Measurements from ENCODE around the gene FAM83E. TPM values are rescaled to one million over a fixed set of nuclear protein-coding genes. Genes with fewer than 3 reads are reported as not detected.

The FAM83E gene
- total RNA-seq, 2 donors from 2014 or later: 0.32 TPM; not detected in 1

Other genes with a start within 250 kb of the FAM83E start
- 100 to 1,000 TPM in 1 of 2 donors, 10 to 100 TPM in 1; 81.4 to 103 TPM for gene KDELR1, start 223.5 kb downstream of the FAM83E start, total RNA-seq
- under 1 TPM; 0.39 to 0.47 TPM for gene GRIN2D, start 221.4 kb downstream of the FAM83E start, total RNA-seq
- gene GRWD1, start 169.1 kb downstream of the FAM83E start, total RNA-seq: 10 to 100 TPM; 18.1 to 24.9 TPM
- under 1 TPM; 0.27 to 0.60 TPM for gene KCNJ14, start 159.5 kb downstream of the FAM83E start, total RNA-seq
- gene CYTH2, start 145.7 kb downstream of the FAM83E start, total RNA-seq: 10 to 100 TPM; 29.0 to 32.5 TPM
- gene LMTK3, start 103.2 kb downstream of the FAM83E start, total RNA-seq: 1 to 10 TPM; 2.0 to 2.9 TPM
- gene SULT2B1, start 62.9 kb downstream of the FAM83E start, total RNA-seq: under 1 TPM; 0.39 to 0.71 TPM
- not detected for gene SPACA4, start 8.3 kb downstream of the FAM83E start, total RNA-seq
- 100 to 1,000 TPM; 674 to 678 TPM for gene RPL18, start 4.1 kb upstream of the FAM83E start, total RNA-seq
- gene SPHK2, start 4.4 kb upstream of the FAM83E start, total RNA-seq: 1 to 10 TPM; 9.0 to 9.3 TPM
- gene DBP, start 22.3 kb upstream of the FAM83E start, total RNA-seq: 10 to 100 TPM in 1 of 2 donors, 1 to 10 TPM in 1; 2.0 to 15.1 TPM
- gene CA11, start 31.1 kb upstream of the FAM83E start, total RNA-seq: 1 to 10 TPM; 7.1 to 7.7 TPM
- under 1 TPM; 0.21 to 0.27 TPM for gene NTN5, start 57.9 kb upstream of the FAM83E start, total RNA-seq
- gene FUT2, start 80.9 kb upstream of the FAM83E start, total RNA-seq: not detected
- 1 to 10 TPM; 1.6 to 3.2 TPM for gene MAMSTR, start 104.6 kb upstream of the FAM83E start, total RNA-seq
- 10 to 100 TPM; 14.9 to 23.8 TPM for gene RASIP1, start 125.5 kb upstream of the FAM83E start, total RNA-seq
- gene IZUMO1, start 131.8 kb upstream of the FAM83E start, total RNA-seq: under 1 TPM; 0.29 to 0.92 TPM
- 1 to 10 TPM; 2.1 to 3.5 TPM for gene FUT1, start 137.6 kb upstream of the FAM83E start, total RNA-seq
- gene FGF21, start 140.4 kb upstream of the FAM83E start, total RNA-seq: not detected
- 10 to 100 TPM; 29.8 to 37.7 TPM for gene BCAT2, start 196.0 kb upstream of the FAM83E start, total RNA-seq
- 1 to 10 TPM; 2.8 to 5.4 TPM for gene HSD17B14, start 221.4 kb upstream of the FAM83E start, total RNA-seq

Measured in left cardiac atrium (tissue), 2 donors.